ENCODE data around the gene PSMB2.
A peak's percentile ranks its signal among the peaks of the same experiment; 100 is the strongest.
"Not testable (repeated sequence)": the region's sequence is repeated elsewhere in the genome, so short reads cannot be mapped to it uniquely, and the experiment has no call there.

Gene PSMB2

GRCh38 chr1:35592991-35593769 lies 48.1 kb downstream of the PSMB2 start:
- peak; percentile 35 for DNase-seq (ENCODE audit: low read depth)

DNA sequence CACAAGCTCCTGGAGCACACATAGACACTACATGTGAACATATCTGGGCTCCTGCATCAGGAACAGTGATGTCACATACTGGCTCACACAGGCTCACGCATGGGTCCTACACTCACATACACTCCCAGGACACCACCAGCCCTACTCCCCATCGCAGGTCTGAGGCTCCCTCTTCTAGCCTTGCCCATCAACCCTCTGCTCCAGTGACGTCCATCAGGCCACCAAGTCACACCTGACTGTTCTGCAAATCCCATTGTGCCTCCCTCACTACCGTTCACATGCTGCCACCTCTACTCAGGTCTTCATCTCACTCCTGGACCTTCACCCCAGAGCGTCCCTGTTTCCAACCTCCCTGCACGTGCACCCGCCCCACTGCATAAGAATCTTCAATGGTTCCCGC lies 50.1 kb downstream of the PSMB2 start:
- no peak for DNase-seq (ENCODE audit: low read depth)

- no peak for DNase-seq (ENCODE audit: low read depth)
Measured at GRCh38 chr1:35590476-35591040, 50.8 kb downstream of the PSMB2 start.

GRCh38 chr1:35589516-35590427 lies 51.6 kb downstream of the PSMB2 start:
- no peak for DNase-seq (ENCODE audit: low read depth)

GRCh38 chr1:35588197-35588910 lies 53.0 kb downstream of the PSMB2 start:
- no peak for DNase-seq (ENCODE audit: low read depth)

DNA sequence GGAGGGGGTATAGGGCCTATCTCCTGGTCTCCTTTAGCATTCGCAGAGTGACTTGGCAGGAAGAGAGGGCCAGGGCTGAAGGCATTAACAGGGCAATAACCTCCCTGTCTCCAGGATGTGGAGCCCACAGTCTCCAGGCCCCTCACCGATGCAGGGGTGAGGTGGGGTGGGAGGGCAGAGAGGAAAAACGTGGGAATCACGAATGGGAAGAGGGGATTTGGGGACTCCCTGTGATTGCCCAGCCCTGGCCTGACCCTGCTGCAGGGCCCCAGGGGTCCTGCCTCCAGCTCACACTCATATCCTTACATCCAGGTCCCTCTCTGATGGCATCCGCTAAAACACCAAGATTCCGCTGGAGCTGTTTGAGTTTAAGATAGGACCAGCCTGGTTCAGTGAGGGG lies 53.6 kb downstream of the PSMB2 start:
- no peak for DNase-seq (ENCODE audit: low read depth)

DNA sequence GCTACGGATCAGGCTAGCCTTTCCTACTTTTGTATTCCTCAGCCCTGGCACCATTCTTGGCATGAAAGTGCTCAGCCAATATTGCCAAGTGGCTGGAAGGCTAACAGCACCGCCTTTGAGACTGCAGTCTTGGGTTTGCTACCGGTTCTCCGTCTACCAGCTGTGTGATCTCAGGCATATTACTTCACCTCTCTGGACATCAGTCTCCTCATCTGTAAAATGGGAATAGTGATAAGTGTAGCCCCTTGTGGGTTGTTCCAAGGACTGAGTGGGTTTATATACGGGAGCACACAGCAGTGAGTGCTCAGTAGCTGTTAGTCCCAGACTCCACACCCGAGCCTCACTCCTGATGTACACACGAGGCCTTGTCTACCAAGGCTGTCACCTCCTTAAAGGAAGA lies 54.5 kb downstream of the PSMB2 start:
- no peak for DNase-seq (ENCODE audit: low read depth)

GRCh38 chr1:35585805-35586204 lies 55.5 kb downstream of the PSMB2 start:
- DNase-seq (ENCODE audit: low read depth) = not testable (repeated sequence)

DNA sequence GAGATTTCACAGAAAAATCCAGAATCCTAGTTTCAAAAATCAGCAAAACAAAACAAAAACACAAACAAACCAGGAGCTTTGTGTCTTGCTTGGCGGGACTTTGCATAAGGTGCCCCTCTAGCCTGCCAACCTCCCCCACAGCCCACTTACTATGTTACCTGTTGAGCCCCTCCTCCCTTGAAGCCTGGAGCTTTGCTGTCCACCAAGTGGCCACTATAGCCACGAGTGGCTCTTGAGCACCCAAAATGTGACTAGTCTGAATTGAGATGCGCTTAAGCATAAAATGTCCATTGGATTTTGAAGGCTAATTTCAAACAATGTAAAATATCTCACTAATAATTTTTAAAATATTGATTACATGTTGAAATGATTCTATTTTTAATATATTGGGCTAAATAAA lies 56.0 kb downstream of the PSMB2 start:
- DNase-seq (ENCODE audit: low read depth) = no peak

GRCh38 chr1:35581621-35582020 lies 59.7 kb downstream of the PSMB2 start:
- DNase-seq (ENCODE audit: low read depth) = not testable (repeated sequence)

GRCh38 chr1:35580949-35581388 lies 60.4 kb downstream of the PSMB2 start:
- no peak for DNase-seq (ENCODE audit: low read depth)

DNA sequence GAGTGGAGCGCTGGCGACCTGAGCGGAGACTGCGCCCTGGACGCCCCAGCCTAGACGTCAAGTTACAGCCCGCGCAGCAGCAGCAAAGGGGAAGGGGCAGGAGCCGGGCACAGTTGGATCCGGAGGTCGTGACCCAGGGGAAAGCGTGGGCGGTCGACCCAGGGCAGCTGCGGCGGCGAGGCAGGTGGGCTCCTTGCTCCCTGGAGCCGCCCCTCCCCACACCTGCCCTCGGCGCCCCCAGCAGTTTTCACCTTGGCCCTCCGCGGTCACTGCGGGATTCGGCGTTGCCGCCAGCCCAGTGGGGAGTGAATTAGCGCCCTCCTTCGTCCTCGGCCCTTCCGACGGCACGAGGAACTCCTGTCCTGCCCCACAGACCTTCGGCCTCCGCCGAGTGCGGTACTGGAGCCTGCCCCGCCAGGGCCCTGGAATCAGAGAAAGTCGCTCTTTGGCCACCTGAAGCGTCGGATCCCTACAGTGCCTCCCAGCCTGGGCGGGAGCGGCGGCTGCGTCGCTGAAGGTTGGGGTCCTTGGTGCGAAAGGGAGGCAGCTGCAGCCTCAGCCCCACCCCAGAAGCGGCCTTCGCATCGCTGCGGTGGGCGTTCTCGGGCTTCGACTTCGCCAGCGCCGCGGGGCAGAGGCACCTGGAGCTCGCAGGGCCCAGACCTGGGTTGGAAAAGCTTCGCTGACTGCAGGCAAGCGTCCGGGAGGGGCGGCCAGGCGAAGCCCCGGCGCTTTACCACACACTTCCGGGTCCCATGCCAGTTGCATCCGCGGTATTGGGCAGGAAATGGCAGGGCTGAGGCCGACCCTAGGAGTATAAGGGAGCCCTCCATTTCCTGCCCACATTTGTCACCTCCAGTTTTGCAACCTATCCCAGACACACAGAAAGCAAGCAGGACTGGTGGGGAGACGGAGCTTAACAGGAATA lies 64.0 kb downstream of the PSMB2 start:
- DNase-seq (ENCODE audit: low read depth) = no peak

DNA sequence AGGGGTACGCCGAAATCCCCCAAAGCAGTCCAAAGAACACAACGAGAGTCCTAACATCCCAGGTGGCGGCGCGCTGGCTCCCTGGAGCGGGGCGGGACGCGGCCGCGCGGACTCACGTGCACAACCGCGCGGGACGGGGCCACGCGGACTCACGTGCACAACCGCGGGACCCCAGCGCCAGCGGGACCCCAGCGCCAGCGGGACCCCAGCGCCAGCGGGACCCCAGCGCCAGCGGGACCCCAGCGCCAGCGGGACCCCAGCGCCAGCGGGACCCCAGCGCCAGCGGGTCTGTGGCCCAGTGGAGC lies 64.6 kb downstream of the PSMB2 start:
- not testable (repeated sequence) for DNase-seq (ENCODE audit: low read depth)

- no peak for DNase-seq (ENCODE audit: low read depth)
Measured at GRCh38 chr1:35576061-35576765, 65.1 kb downstream of the PSMB2 start.

DNA sequence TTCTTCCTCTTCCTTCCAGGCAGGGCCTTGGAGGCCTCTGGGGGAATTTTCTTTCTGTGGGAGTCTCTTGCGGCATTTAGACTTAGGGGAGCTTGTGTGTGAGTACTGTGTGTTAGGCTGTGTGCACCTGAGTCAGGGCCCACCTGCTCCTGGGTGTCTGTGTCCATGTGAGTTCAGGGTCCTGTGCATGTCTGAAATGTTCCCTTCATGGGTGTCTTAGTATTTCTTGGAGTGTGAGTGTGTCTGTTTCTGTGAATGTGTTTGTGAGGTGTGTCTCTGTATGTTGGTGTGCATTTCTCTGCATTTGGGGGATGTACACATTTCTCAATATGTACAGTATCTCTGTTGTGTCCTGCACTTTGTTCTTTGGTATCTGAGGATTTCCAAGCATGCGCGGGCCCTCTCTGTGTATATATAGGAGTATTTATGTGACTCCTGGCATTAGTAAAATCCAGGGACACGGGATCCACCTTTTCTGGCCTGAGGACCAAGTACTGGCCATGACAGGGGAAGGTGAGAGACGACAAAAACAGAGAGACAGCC lies 65.8 kb downstream of the PSMB2 start:
- no peak for DNase-seq (ENCODE audit: low read depth)

- DNase-seq (ENCODE audit: low read depth) = no peak
Measured at GRCh38 chr1:35574655-35575415, 66.5 kb downstream of the PSMB2 start.

GRCh38 chr1:35574125-35574654 lies 67.1 kb downstream of the PSMB2 start:
- no peak for DNase-seq (ENCODE audit: low read depth)

DNA sequence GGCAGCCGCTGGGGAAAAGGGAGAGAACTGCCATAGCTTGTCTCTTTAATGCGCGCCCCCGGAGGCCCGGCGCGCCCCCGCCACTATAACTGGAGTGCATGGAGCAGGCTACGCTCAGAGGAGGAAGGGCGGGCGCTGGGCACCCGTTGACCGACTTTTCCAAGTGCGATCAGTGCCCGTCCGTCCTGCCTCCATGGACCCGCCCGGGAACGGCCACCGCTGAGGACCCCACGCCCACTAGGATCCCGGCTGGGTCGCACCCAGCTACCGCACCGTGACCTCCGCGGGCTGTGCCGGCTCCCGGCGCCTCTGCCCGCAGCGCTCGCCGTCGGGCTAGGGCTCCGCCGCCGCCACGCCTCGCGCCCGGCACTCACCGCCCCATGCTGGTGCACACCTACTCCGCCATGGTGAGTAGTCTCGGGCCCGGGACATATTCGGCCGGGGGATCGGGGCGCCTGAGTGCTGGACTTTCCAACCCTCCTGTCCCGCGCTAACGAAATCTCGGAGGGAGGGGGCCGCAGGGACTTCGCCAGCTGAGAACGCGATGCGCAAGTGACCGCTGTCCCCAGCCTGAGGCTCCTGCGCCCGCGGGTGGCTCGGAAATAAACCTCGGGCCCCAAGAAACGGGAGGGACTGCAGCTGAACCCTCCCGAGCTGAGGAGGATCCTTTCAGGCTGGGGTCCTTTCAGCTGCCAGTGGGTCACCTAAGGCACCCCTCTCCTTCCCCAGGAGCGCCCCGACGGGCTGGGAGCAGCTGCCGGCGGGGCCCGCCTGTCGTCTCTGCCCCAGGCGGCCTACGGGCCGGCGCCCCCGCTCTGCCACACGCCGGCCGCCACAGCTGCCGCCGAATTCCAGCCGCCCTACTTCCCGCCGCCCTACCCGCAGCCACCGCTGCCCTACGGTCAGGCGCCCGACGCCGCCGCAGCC lies 67.9 kb downstream of the PSMB2 start, which contains the start of gene TFAP2E:
TSS of gene TFAP2E (plus strand) at position 117 of the 927 bp plus-strand sequence. CDS start at position 381, 264 bp downstream.
- DNase-seq (ENCODE audit: low read depth) = no peak

All from CMK (cell line).